Mesenchymal stem cell (in vitro differentiated cells and primary cell): Measurements from ENCODE around the gene RUNDC3A.
A peak's percentile ranks its signal among the peaks of the same experiment; 100 is the strongest.

Experiments used
- DNase-seq: peaks from one replicate; pipeline ENCODE4 v3.0.0-alpha.2; 2013
- H2AFZ ChIP-seq: one replicate; pipeline ENCODE4 v1.6.1; 2013; ENCODE audit warnings: low read depth, mild to moderate bottlenecking, control low read depth, inconsistent platforms, low read length, moderate library complexity
- H2AK5ac ChIP-seq: 2 replicates; pipeline ENCODE4 v1.6.1; 2013; ENCODE audit warnings: low read length, moderate library complexity, mild to moderate bottlenecking, inconsistent platforms; ENCODE audit not compliant: severe bottlenecking
- H2BK120ac ChIP-seq: one replicate; pipeline ENCODE4 v1.6.1; 2013; ENCODE audit warnings: low read depth, mild to moderate bottlenecking, inconsistent platforms, low read length, moderate library complexity
- H2BK12ac ChIP-seq, 2 experiments: one replicate each; pipeline ENCODE4 v1.6.1; 2013; ENCODE audit warnings: inconsistent platforms in 2 of 2, low read length in 2 of 2, mild to moderate bottlenecking in 2 of 2, moderate library complexity in 2 of 2, control low read depth in 1 of 2
- H2BK15ac ChIP-seq: one replicate; pipeline ENCODE4 v1.6.1; 2013; ENCODE audit warnings: mild to moderate bottlenecking, low read depth, inconsistent platforms; ENCODE audit not compliant: poor library complexity, severe bottlenecking
- H2BK5ac ChIP-seq: 2 replicates; pipeline ENCODE4 v1.6.1; 2013; ENCODE audit warnings: low read depth, mild to moderate bottlenecking, low read length, control low read depth, inconsistent platforms; ENCODE audit not compliant: poor library complexity, severe bottlenecking
- H3K14ac ChIP-seq, 2 experiments: one replicate each; pipeline ENCODE4 v1.6.1; 2013; ENCODE audit warnings: inconsistent platforms in 2 of 2, low read length in 2 of 2, control low read depth in 1 of 2, mild to moderate bottlenecking in 1 of 2, moderate library complexity in 1 of 2
- H3K18ac ChIP-seq, 2 experiments: one replicate each; pipeline ENCODE4 v1.6.1; 2013; ENCODE audit warnings: inconsistent platforms in 2 of 2, low read length in 2 of 2, control low read depth in 1 of 2, low read depth in 1 of 2, mild to moderate bottlenecking in 1 of 2
- H3K23ac ChIP-seq, 2 experiments: one replicate each; pipeline ENCODE4 v1.6.1; 2013; ENCODE audit warnings: inconsistent platforms in 2 of 2, low read length in 2 of 2, mild to moderate bottlenecking in 2 of 2, moderate library complexity in 2 of 2, control low read depth in 1 of 2
- H3K27ac ChIP-seq: 2 replicates; pipeline ENCODE4 v1.5.1; 2013; ENCODE audit warnings: mild to moderate bottlenecking, moderate library complexity, low read length, control low read depth, inconsistent platforms; ENCODE audit not compliant: poor library complexity, severe bottlenecking
- H3K27me3 ChIP-seq, 2 experiments: 2 replicates each; pipeline versions ENCODE4 v1.6.1 to v1.7.0; 2013; ENCODE audit warnings: low read length in 2 of 2, mild to moderate bottlenecking in 2 of 2, moderate library complexity in 2 of 2, control low read depth in 1 of 2, inconsistent platforms in 1 of 2; ENCODE audit not compliant: control insufficient read depth in 1 of 2, insufficient read depth in 1 of 2
- H3K36me3 ChIP-seq, 2 experiments: 2 replicates each; pipeline versions ENCODE4 v1.6.1 to v1.7.0; 2013; ENCODE audit warnings: low read length in 2 of 2, control low read depth in 1 of 2, inconsistent platforms in 1 of 2, low read depth in 1 of 2, mild to moderate bottlenecking in 1 of 2; ENCODE audit not compliant: insufficient read depth in 2 of 2, control insufficient read depth in 1 of 2
- H3K4ac ChIP-seq, 2 experiments: one replicate each; pipeline ENCODE4 v1.6.1; 2013; ENCODE audit warnings: inconsistent platforms in 2 of 2, low read length in 2 of 2, mild to moderate bottlenecking in 2 of 2, moderate library complexity in 2 of 2, control low read depth in 1 of 2, low read depth in 1 of 2
- H3K4me1 ChIP-seq: 2 replicates; pipeline ENCODE4 v1.6.1; 2013; ENCODE audit warnings: low read depth, low read length, control low read depth; ENCODE audit not compliant: control insufficient read depth, insufficient read depth
- H3K4me2 ChIP-seq: 2 replicates; pipeline ENCODE4 v1.6.1; 2013; ENCODE audit warnings: low read length, mild to moderate bottlenecking, inconsistent platforms; ENCODE audit not compliant: poor library complexity, severe bottlenecking
- H3K4me3 ChIP-seq, 2 experiments: 2 replicates each; pipeline versions ENCODE4 v1.5.1 to v1.7.0; 2013; ENCODE audit warnings: low read length in 2 of 2, mild to moderate bottlenecking in 2 of 2, control low read depth in 1 of 2, low read depth in 1 of 2; ENCODE audit not compliant: insufficient read depth in 1 of 2
- H3K79me1 ChIP-seq: replicated peaks from 2 replicates; pipeline ENCODE4 v1.6.1; 2013; ENCODE audit warnings: mild to moderate bottlenecking, control low read depth, low read length, inconsistent platforms; ENCODE audit not compliant: poor library complexity, severe bottlenecking
- H3K9ac ChIP-seq: 2 replicates; pipeline ENCODE4 v1.7.0; 2013; ENCODE audit warnings: mild to moderate bottlenecking, low read length, moderate library complexity
- H3K9me3 ChIP-seq: 2 replicates; pipeline ENCODE4 v1.7.0; 2013; ENCODE audit warnings: mild to moderate bottlenecking, low read length; ENCODE audit not compliant: control insufficient read depth
- H4K8ac ChIP-seq: one replicate; pipeline ENCODE4 v1.6.1; 2013; ENCODE audit warnings: inconsistent platforms, mild to moderate bottlenecking, low read length, moderate library complexity
- H4K91ac ChIP-seq: one replicate; pipeline ENCODE4 v1.6.1; 2013; ENCODE audit warnings: mild to moderate bottlenecking, low read length, inconsistent platforms
- WGBS: methylation state at CpG from one replicate; pipeline ENCODE4 v1.1.7; 2013; ENCODE audit warnings: mixed read lengths; 5-methylcytosine and 5-hydroxymethylcytosine counted together

RUNDC3A gene

DNA sequence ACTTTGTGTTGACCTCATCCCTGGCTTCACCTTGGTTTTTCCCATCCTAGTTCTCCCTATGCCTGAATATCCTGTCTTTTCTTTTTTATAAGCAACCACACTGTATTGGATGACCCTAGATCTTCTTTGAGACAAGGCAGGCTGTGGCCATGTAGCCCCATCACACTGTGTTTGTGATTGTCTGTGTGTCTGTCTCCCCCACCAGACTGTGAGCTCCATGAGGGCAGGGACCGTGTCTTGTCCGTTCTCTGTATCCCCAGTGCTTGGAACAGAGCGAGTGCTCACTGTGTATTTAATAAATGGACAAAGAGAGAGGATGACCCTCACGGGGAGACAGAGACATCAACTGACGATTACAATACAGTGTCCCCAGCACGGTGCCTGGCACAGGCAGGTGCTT lies 9.1 kb downstream of the RUNDC3A start:
- Histone ChIP-seq H3K27ac (no peak overlapping the region), H2BK120ac (no peak overlapping the region), H3K18ac (no peak overlapping the region)

DNA sequence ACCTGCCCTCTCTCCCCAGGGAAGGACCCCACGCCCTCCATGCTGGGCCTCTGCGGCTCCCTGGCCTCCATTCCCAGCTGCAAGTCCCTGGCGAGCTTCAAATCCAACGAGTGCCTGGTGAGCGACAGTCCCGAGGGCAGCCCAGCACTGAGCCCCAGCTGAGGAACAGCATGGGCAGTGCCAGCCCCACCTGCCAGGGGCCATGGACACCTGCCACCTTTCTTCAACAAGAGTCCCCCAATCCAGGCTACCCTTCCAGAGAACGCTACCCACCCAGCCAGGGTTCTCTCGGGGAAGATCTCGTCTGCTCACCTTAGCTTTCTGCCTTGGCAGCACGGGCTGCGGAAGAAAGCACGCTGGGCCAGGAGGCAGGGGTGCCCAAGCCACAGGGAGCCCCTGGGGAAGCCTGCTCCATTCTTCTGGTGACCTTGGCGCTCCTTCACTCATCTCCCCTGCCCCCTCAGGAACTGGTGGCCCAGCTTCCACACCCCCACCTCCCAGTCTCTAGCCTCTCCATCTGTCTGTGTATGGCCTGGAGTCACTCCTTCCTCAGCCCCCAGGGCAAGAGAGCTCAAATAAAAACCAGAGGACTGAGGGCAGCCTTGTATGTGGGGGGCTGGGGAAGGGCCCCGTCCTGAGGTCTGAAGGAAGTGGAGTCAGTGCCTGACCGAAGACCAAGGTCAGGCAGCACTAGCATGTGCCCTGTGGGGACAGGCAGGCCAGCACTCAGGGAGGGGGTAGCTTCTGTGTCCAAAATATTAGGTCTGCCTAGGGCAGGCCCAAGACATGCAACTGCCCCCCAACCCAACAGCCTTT lies 9.9 kb downstream of the RUNDC3A start:
- Histone ChIP-seq H3K4me2 (no peak overlapping the region), H3K9me3 (no peaks in the 10 kb centered on the region), H3K27ac (no peak overlapping the region), H2BK5ac (no peak overlapping the region), H2AK5ac (no peak overlapping the region), H3K9ac (no peak overlapping the region), H4K8ac (peak overlapping the region; percentile 2), H3K18ac (no peak overlapping the region), H3K14ac (no peak overlapping the region), H2BK15ac (no peak overlapping the region), H2BK120ac (no peak overlapping the region), H3K4me1 (peaks cover 25% of the 10 kb centered on the region), H2BK12ac (no peak overlapping the region), H3K79me1 (peaks cover 17% of the 10 kb centered on the region), H3K4me3 (no peak overlapping the region), H3K36me3 (peaks cover 33 to 49% of the 10 kb centered on the region in 2 experiments), H3K23ac (no peak overlapping the region), H4K91ac (no peak overlapping the region), H3K4ac (no peak overlapping the region), H2AFZ (no peak overlapping the region), H3K27me3 (peaks cover 43 to 48% of the 10 kb centered on the region in 2 experiments)
- no peak for DNase-seq
- WGBS = 92% methylated on average over 15 of the region's 15 CpGs

More for the DNA sequence above, 9.1 kb downstream of the RUNDC3A start:
- Histone ChIP-seq H3K23ac (no peak overlapping the region), H4K91ac (no peak overlapping the region), H3K14ac (no peak overlapping the region), H3K4ac (no peak overlapping the region), H2BK15ac (no peak overlapping the region), H2AK5ac (no peak overlapping the region), H3K9me3 (no peaks in the 10 kb centered on the region), H2BK12ac (no peak overlapping the region), H2BK5ac (no peak overlapping the region), H3K4me3 (no peak overlapping the region), H4K8ac (no peak overlapping the region), H3K9ac (no peak overlapping the region), H3K79me1 (peaks cover 14% of the 10 kb centered on the region), H3K27me3 (peaks cover 50 to 55% of the 10 kb centered on the region in 2 experiments), H3K36me3 (peaks cover 33 to 53% of the 10 kb centered on the region in 2 experiments), H3K4me2 (no peak overlapping the region), H2AFZ (no peak overlapping the region), H3K4me1 (peaks cover 22% of the 10 kb centered on the region)
- no peak for DNase-seq
- WGBS = 96% methylated on average over 6 of the region's 6 CpGs

DNA sequence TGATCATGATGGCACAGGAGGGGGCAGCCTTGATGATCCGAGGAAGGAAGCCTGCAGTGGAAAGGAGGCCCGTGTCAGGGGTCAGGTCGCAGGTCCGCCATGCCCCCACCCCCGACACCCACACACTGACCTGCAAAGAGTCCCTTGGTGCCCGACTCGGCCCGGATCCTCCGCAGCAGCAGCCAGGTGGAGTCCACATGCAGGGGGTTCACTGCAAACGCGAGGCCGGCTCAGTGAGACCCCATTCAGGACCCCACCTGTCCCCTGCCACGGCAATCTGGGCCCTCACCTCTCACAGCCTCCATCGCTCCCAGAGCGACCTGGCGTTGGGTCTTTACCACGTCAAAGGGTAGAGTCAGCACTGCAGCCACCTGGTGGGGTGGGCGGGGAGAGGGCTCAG lies 11.7 kb downstream of the RUNDC3A start:
- no peak overlapping the region for H3K18ac ChIP-seq
- no peak overlapping the region for H2BK15ac ChIP-seq
- no peak for DNase-seq
- H3K79me1 ChIP-seq = peaks cover 28% of the 10 kb centered on the region
- no peak overlapping the region for H4K8ac ChIP-seq
- no peak overlapping the region for H3K23ac ChIP-seq
- H2BK12ac ChIP-seq = no peak overlapping the region
- no peak overlapping the region for H2AK5ac ChIP-seq
- no peak overlapping the region for H3K4me2 ChIP-seq
- no peak overlapping the region for H3K4ac ChIP-seq
- H3K14ac ChIP-seq = no peak overlapping the region
- H3K9ac ChIP-seq = no peak overlapping the region
- 91% methylated on average over 18 of the region's 18 CpGs for WGBS
- H3K36me3 ChIP-seq = peaks cover 33 to 48% of the 10 kb centered on the region in 2 experiments
- no peak overlapping the region for H2BK120ac ChIP-seq
- H3K27ac ChIP-seq = no peak overlapping the region
- peaks cover 27 to 30% of the 10 kb centered on the region in 2 experiments for H3K27me3 ChIP-seq
- H4K91ac ChIP-seq = no peak overlapping the region
- no peak overlapping the region for H2BK5ac ChIP-seq
- peaks cover 30% of the 10 kb centered on the region for H3K4me1 ChIP-seq
- no peak overlapping the region for H2AFZ ChIP-seq
- peak overlapping the region in 1 of 2 experiments; percentile 31 for H3K4me3 ChIP-seq
- no peaks in the 10 kb centered on the region for H3K9me3 ChIP-seq

DNA sequence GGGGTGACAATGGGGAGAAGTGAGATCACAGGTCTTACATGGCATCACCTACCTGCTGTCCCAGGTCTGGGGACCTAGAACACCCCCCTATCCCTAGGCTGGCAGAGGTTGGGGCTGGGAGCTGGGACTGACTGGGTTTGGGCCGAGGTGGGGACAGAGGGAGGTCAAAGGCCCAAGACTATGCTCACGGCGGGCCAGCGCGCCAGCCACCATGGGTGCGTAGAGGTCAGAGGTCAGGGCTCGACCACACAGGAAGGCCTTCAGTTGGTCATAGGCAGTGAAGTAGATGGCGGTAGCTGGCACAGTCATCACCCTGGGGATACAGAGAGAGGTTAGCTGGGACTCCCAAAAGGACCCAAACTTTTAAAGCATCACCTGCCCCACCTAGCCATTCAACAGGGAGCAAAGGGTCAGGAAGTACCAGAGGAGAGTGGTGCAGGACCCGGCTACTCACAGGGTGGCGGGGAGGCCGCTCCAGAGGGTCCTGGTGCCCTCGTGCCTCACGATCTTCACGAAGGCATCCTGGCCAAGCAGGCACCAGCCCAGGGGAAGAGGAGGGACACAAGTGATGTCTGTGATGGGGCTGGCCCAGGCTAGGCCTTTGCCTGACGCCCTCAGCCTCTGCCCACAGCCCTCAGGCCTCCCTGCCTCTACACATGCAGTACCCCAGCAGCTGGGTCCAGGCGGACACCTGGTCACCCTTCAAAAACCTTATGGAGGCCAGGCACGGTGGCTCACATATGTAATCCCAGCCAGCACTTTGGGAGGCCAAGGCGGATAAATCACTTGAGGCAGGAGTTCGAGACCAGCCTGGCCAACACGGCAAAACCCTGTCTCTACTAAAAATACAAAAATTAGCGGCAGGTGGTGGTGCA lies 13.1 kb downstream of the RUNDC3A start:
- H2AK5ac ChIP-seq = no peak overlapping the region
- WGBS = 95% methylated on average over 19 of the region's 21 CpGs
- H3K14ac ChIP-seq = no peak overlapping the region
- H3K4me1 ChIP-seq = peaks cover 21% of the 10 kb centered on the region
- H3K9ac ChIP-seq = no peak overlapping the region
- no peak overlapping the region for H3K27ac ChIP-seq
- peaks cover 16 to 19% of the 10 kb centered on the region in 2 experiments for H3K27me3 ChIP-seq
- H3K79me1 ChIP-seq = peaks cover 28% of the 10 kb centered on the region
- no peak overlapping the region for H4K91ac ChIP-seq
- DNase-seq = no peak
- no peak overlapping the region for H2AFZ ChIP-seq
- no peak overlapping the region for H4K8ac ChIP-seq
- no peaks in the 10 kb centered on the region for H3K9me3 ChIP-seq
- H2BK5ac ChIP-seq = no peak overlapping the region
- no peak overlapping the region for H2BK120ac ChIP-seq
- no peak overlapping the region for H3K4ac ChIP-seq
- H2BK12ac ChIP-seq = no peak overlapping the region
- no peak overlapping the region for H3K4me3 ChIP-seq
- H2BK15ac ChIP-seq = no peak overlapping the region
- H3K36me3 ChIP-seq = peaks cover 33 to 48% of the 10 kb centered on the region in 2 experiments
- no peak overlapping the region for H3K4me2 ChIP-seq
- H3K23ac ChIP-seq = no peak overlapping the region
- no peak overlapping the region for H3K18ac ChIP-seq
